ENCODE data around the gene UNC5C.

UNC5C gene

DNA sequence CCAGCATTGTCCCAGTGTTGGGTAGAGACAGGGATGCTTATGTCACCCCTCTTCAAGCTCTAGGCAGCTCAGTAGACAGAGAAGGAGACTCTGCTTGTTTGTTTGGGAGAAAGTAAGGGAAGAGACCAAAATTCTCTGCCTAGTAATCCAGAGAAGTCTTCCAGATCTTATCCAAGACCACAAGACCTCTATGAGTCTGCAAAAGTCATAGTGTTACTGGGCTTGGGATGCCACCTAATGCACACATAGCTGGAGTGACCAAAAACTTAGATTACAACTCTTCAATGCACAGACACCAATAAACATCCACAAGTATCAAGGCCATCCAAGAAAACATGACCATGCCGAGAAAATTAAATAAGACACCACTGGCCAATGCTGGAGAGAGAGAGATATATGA, 205.5 kb downstream of the UNC5C start:
- DNase-seq (ENCODE audit: low spot score): no peak

- no peak for DNase-seq (ENCODE audit: low spot score)
Measured at GRCh38 chr4:95340191-95340590, 208.6 kb downstream of the UNC5C start.

- DNase-seq (ENCODE audit: low spot score): no peak
Measured at GRCh38 chr4:95325665-95326064, 223.1 kb downstream of the UNC5C start.

- DNase-seq (ENCODE audit: low spot score): no peak
Measured at GRCh38 chr4:95319169-95319568, 229.6 kb downstream of the UNC5C start.

DNA sequence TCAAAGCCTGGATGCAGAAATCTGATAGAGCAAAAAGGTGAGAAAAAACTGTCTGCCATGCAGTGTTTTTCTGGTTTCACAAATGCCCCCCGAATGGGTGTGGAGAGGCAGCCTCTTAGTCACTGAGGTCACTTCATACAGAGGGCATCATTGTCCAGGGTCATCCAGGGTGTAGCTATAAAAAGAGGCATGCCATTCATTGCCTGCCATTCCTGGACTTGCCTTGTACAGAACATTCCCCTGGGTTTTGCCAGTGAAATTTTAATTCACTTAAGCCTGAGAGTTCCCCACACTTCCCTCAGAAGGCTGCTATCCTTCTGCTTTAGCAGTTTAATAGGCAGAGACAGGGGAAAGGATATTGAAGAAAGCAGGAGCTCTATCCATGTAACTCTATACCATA, 230.3 kb downstream of the UNC5C start:
- DNase-seq (ENCODE audit: low spot score): no peak

- no peak for DNase-seq (ENCODE audit: low spot score)
Measured at GRCh38 chr4:95318044-95318443, 230.7 kb downstream of the UNC5C start.

DNA sequence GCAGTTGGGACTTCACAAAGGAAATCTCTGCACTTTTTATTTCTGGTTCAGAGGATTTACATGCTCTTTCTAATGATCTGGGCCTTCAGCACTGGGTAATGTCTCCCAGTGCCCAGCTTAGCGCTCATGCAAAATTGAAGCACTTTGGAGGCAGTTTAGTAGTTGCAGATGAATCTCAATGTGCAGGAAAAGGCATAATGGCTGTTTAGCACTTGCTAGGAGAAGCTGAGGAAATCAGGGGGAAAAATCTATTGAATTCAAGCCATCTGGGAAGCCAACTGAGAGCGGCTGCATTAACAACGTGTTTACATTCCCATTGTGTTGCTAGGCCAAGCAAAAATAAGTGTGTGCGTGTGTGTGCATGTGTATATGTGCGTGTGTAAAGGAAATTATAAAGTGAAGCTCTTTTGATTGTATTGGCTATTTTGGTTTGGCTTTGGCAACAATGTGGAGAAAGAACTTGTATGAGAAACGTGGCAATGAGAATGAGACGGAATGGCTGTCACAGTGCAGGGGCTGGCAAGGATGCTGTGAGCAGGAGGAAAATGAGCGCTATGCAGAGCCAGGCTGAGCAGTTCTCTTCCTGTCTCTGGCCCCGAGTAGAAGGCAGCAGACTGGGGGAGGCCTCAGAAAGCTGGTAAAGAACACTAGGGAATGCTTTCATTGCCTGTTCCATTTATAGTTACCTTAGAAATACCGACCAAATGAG, 231.5 kb downstream of the UNC5C start:
- DNase-seq (ENCODE audit: low spot score): no peak

GRCh38 chr4:95314573-95314972, 234.2 kb downstream of the UNC5C start:
- DNase-seq (ENCODE audit: low spot score): no peak

DNA sequence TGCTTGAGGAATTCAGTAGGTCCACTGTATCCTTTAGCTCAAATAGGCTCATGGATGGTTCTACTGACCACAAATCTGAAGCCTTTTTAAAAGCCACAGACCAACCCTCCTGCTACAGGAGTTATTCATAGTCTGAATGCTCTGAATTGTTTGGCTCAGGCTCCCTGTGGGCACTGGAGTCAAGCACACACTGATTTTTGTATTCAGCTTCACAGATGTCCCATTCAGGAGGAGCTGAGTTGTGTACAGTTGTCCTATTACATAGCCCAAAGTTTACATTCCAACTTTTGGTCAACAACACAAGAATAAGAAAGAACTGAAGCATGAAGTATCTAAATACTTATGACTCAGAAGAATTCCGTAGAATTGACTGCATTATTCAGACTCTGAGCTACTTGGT, 243.9 kb downstream of the UNC5C start:
- DNase-seq (ENCODE audit: low spot score): no peak

DNA sequence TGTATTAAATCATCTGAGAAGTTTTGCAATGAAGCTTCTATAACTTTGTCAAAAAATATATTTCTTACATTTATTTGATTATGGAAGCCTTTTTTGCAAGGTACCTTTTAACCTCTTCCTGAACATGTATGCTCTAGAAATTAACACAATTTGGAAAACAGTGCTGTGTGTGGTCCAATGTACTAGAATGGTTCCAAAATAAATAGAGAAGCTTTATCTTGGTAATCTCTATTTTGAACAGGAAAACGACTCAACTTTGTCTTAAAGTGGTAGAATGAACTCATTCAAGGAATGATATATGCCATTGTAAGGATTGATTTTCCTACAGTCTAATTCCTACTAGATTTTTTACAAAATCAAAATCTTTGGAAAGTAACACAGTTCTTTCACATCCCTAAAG, 248.5 kb downstream of the UNC5C start:
- no peak for DNase-seq (ENCODE audit: low spot score)

GRCh38 chr4:95296052-95296451, 252.7 kb downstream of the UNC5C start:
- DNase-seq (ENCODE audit: low spot score): no peak

DNA sequence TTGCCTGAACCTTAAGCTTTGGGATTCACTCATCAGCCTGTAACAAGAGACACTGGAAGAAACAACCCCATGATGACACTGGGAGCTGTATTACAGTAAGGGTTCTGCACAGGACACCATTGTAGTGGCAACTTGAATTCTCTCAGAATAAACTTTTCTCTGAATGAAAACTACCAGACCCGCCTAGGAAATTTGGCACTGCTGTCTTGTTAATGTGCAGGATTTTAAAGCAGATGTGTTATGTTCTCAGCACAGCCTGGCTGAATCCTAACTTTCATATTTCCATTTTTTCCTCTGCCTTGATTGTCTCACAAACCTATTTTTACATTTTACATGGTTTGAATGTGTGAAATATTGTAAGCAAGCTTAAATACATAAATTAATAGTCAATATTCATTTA, 253.6 kb downstream of the UNC5C start:
- no peak for DNase-seq (ENCODE audit: low spot score)

- DNase-seq (ENCODE audit: low spot score): no peak
Measured at GRCh38 chr4:95294321-95294720, 254.5 kb downstream of the UNC5C start.

- no peak for DNase-seq (ENCODE audit: low spot score)
Measured at GRCh38 chr4:95293014-95293413, 255.8 kb downstream of the UNC5C start.

DNA sequence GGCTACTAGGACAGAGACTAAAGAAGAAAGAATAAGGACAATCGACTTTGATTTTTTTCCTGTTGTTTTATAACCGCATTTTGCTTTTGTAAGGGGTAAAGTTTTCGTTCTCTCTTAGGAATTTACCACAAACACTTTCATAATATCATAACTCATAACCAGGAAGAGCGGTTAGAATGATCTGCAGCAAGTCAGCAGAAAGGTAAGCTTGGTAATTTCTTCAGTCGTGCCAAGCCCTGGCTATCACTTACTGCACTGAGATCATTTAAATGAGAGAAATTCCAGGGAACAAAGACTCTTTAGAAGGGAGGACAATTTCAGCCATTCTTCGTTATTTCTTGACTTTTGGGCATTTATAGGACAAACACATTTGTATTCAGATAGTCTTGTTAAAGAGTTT, 258.1 kb downstream of the UNC5C start:
- no peak for DNase-seq (ENCODE audit: low spot score)

DNA sequence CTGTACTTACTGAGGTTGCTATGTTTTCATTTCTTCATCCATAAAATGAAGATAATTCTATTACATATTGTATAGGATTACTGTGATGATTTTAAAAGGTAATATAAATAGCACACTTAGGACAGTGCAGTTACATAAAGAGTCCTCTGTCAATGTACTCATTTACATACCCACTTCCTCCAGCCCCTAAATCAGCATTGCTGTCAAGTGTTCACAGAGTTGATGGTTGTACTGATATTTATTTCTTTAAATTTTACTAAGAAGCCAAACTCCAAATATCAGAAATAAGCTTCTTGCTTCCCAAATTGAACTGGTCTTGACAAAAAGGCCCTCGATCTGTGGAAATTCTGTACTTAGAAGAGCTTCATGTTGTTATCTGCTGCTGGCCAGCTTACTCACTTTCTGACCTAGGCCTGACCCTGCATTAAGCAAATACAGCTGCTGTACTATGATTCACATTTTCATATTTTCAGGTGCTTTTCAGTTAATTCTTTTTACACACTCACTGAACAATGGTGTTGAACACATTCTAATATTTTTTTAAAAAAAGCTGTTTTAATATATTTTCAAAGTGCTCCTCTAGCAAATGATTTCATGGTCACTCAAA, 259.6 kb downstream of the UNC5C start:
- DNase-seq (ENCODE audit: low spot score): no peak

- no peak for DNase-seq (ENCODE audit: low spot score)
Measured at GRCh38 chr4:95288552-95288951, 260.2 kb downstream of the UNC5C start.

GRCh38 chr4:95285797-95286196, 263.0 kb downstream of the UNC5C start:
- DNase-seq (ENCODE audit: low spot score): no peak

DNA sequence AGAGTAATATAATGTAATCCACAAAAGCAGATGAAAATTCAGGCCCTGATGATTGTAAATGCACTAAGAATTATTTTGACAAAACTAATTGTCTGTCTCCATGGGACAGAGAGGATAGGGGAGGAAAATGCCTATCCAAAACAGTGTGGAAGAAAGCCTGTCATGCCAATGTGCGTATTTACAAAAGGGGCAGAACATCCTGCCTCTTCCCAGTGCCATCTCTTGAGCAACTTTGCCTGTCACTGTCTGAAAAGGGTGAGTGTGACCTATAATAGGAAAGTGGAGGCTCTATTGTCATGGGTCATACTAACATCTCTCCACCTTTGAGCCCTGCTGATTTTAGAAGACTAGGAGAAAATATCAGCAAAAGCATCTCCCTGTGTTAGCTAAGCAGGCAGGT, 264.1 kb downstream of the UNC5C start:
- DNase-seq (ENCODE audit: low spot score): no peak

GRCh38 chr4:95283320-95283719, 265.5 kb downstream of the UNC5C start:
- DNase-seq (ENCODE audit: low spot score): no peak

- no peak for DNase-seq (ENCODE audit: low spot score)
Measured at GRCh38 chr4:95272797-95273196, 276.0 kb downstream of the UNC5C start.

- DNase-seq (ENCODE audit: low spot score): no peak
Measured at GRCh38 chr4:95272036-95272435, 276.7 kb downstream of the UNC5C start.

GRCh38 chr4:95268819-95269565, 279.8 kb downstream of the UNC5C start:
- DNase-seq (ENCODE audit: low spot score): no peak
